ENCODE measurements around the gene RNH1. TPM values are rescaled to one million over a fixed set of nuclear protein-coding genes. Genes with fewer than 3 reads are reported as not detected.

The RNH1 gene
- total RNA-seq, 2 experiments from 2014 or later, result 127 to 134 TPM

DNA sequence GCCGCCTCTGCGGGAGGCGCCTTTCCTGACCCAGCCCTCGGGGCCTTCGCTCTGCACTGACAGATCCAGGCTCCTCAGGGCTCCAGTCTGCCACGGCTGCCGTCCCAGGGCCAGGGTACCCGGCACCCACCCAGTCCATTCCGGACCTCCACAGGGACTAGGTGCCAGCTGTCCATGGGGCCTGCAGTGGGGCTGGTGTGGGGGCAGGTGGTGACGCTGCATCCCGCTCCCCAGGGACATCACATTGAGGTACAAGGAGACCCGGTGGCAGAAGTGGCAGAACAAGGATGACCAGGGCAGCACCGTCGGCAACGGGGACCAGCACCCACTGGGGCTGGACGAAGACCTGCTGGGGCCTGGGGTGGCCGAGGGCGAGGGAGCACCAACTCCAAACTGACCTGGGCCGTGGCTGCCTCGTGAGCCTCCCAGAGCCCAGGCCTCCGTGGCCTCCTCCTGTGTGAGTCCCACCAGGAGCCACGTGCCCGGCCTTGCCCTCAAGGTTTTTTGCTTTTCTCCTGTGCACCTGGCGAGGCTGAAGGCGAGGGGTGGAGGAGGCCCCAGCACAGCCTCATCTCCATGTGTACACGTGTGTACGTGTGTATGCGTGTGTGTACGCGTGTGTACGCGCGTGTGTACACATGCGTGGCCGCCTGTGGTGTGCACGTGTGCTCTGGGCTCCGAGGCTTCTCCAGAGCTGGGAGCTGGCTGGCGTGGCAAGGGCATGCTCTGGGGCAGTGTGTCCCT is 16.7 kb downstream of the RNH1 start:
- H3K9me3 Mint-ChIP-seq, result no peaks in the 10 kb centered on the region
- no peaks in the 10 kb centered on the region for H3K27me3 Mint-ChIP-seq
- ChIA-PET CTCF (no interaction called here), POLR2A (no interaction called here)
- no peak for DNase-seq
- intact Hi-C loops (cut with micrococcal nuclease), result no loop called here
- no peak overlapping the region for H3K4me3 Mint-ChIP-seq
- H3K36me3 Mint-ChIP-seq, result peaks cover 8% of the 10 kb centered on the region
- H3K4me1 Mint-ChIP-seq (ENCODE audit: low read depth), result no peaks in the 10 kb centered on the region
- H3K27ac Mint-ChIP-seq, result no peak overlapping the region

DNA sequence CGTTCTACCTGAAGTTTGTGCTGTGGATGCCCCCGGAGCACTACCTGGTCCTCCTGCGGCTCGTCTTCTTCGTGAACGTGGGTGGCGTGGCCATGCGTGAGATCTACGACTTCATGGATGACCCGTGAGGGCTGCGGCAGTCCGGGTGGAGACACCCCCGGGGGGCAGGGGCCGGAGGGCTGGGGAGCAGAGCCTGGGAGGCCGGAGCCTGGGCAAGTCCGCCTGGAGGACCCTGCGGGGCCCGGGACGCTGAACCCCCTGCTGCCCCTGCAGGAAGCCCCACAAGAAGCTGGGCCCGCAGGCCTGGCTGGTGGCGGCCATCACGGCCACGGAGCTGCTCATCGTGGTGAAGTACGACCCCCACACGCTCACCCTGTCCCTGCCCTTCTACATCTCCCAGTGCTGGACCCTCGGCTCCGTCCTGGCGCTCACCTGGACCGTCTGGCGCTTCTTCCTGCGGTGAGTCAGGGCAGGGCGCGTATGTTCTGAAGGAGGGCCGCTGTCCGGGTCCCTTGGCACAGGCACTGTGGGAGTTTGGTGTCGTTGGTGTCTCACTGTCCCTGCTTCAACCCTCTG is 17.3 kb downstream of the RNH1 start:
- peaks cover 4% of the 10 kb centered on the region for H3K36me3 Mint-ChIP-seq
- CTCF ChIA-PET, result no interaction called here
- H3K27ac Mint-ChIP-seq, result no peak overlapping the region

DNA sequence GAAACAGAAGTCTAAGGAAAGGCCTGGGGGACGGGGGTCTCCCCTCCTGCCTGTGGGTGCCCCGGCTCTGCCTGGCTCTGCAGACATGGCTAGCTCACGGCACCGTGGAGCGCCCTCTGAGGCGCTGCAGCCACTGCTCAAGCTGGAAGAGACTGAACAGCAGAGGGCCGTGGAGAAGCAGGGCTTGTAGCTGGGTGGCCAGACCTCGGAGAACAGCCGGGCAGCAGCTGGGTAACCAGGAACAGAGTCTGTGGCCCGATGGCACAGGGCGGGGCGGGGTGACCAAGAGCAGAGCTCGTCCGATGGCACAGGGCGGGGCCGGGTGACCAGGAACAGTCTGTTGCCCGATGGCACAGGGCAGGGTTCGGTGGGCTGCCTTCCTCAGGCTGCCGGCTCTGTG is 18.1 kb downstream of the RNH1 start:
- CTCF ChIA-PET, result no interaction called here
- intact Hi-C loops (cut with micrococcal nuclease), result no loop called here
- POLR2A ChIA-PET, result no interaction called here

More for the DNA sequence above, 17.3 kb downstream of the RNH1 start:
- Mint-ChIP-seq H3K27me3 (no peaks in the 10 kb centered on the region), H3K4me3 (no peak overlapping the region), H3K9me3 (no peaks in the 10 kb centered on the region), H3K4me1 (ENCODE audit: low read depth) (no peaks in the 10 kb centered on the region)
- intact Hi-C loops (cut with micrococcal nuclease), result no loop called here
- POLR2A ChIA-PET, result no interaction called here
- DNase-seq, result no peak

DNA sequence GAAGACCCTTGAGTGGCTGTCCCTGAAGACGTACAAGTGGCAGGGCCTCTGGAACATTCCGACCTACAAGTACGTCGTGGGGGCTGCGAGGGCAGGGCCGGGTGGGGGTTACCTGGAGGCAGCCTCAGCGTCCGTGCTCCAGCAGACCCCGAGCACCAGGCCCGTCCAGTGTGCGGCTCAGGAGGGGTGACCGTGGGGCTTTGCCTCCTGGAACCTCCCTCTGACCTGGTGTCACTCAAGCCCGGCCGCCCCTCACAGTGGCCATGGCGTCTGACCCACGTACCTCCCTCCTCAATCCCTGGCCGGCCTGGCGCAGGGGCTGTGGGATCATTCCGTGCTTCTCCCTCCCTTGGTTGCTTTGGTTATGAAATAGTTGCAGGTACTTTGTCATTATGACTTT is 18.5 kb downstream of the RNH1 start:
- no peaks in the 10 kb centered on the region for H3K9me3 Mint-ChIP-seq
- H3K36me3 Mint-ChIP-seq, result peaks cover 2% of the 10 kb centered on the region
- intact Hi-C loops (cut with micrococcal nuclease), result no loop called here
- no peaks in the 10 kb centered on the region for H3K27me3 Mint-ChIP-seq
- ChIA-PET POLR2A (no interaction called here), CTCF (no interaction called here)
- H3K27ac Mint-ChIP-seq, result no peak overlapping the region
- DNase-seq, result no peak
- no peak overlapping the region for H3K4me3 Mint-ChIP-seq
- no peaks in the 10 kb centered on the region for H3K4me1 Mint-ChIP-seq (ENCODE audit: low read depth)

More for the DNA sequence above, 18.1 kb downstream of the RNH1 start:
- H3K9me3 Mint-ChIP-seq, result no peaks in the 10 kb centered on the region
- no peak overlapping the region for H3K27ac Mint-ChIP-seq
- no peak overlapping the region for H3K4me3 Mint-ChIP-seq
- H3K4me1 Mint-ChIP-seq (ENCODE audit: low read depth), result no peaks in the 10 kb centered on the region
- no peak for DNase-seq
- no peaks in the 10 kb centered on the region for H3K27me3 Mint-ChIP-seq
- H3K36me3 Mint-ChIP-seq, result peaks cover 2% of the 10 kb centered on the region

DNA sequence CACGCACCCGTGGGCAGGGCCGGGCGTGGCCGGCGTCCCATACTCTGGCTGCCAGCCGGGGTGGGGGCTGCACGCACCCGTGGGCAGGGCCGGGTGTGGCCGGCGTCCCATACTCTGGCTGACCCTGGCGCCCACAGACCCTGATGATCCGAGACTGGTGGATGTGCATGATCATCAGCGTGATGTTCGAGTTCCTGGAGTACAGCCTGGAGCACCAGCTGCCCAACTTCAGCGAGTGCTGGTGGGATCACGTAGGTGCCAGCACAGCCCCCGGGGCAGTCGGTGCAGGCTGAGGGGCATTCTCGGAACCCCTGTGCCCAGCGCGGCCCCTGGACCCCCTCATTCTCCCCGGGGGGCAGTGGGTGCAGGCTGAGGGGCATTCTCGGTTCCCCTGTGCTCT is 19.0 kb downstream of the RNH1 start:
- POLR2A ChIA-PET, result no interaction called here
- Mint-ChIP-seq H3K4me3 (no peak overlapping the region), H3K9me3 (no peaks in the 10 kb centered on the region), H3K27ac (no peak overlapping the region), H3K27me3 (no peaks in the 10 kb centered on the region), H3K36me3 (peaks cover 2% of the 10 kb centered on the region), H3K4me1 (ENCODE audit: low read depth) (no peaks in the 10 kb centered on the region)
- intact Hi-C loops (cut with micrococcal nuclease), result no loop called here
- CTCF ChIA-PET, result no interaction called here
- no peak for DNase-seq

DNA sequence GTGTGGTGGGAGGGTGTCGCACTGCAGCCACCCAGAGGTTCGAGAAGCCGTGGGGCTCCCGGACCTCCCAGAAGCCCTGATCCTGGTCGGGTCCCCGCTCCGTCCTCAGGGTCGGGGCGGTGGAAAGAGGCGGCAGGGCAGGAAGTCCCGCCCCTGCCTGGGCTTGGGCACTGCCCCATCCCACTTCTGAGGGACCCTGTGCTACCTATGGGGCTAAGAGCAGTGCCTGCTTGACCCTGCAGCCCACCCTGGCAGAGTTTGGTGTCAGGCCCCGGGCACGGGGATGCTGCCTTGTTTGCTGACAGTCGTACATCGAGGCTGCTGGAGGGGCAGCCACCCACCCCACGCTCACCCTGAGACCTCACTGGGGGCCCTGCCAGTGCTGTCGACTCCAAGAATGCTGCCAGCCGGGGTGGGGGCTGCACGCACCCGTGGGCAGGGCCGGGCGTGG is 19.4 kb downstream of the RNH1 start:
- ChIA-PET POLR2A (no interaction called here), CTCF (no interaction called here)
- DNase-seq, result no peak
- intact Hi-C loops (cut with micrococcal nuclease), result no loop called here
- Mint-ChIP-seq H3K4me1 (ENCODE audit: low read depth) (no peaks in the 10 kb centered on the region), H3K9me3 (no peaks in the 10 kb centered on the region), H3K27ac (no peak overlapping the region), H3K36me3 (peaks cover 2% of the 10 kb centered on the region), H3K4me3 (no peak overlapping the region), H3K27me3 (no peaks in the 10 kb centered on the region)

DNA sequence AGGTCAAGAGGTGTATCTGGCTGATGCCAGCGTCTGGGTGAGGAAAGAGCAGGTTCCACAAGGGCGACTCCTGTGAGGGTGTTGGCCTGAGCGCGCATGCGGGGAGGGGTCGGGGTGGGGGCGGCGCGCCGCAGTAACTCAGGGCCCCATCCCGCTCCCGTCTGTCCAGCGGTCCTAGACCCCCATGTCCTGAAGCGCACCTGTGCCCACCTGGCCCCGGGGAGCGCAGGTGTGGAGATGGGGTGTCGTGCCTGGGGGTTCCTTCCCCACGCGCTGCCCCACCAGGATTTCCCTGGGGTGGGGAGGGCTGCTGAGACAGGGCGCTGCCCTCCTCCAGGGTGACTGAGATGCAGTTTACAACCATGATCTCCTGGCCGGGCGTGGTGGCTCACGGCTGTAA is 20.9 kb downstream of the RNH1 start:
- H3K9me3 Mint-ChIP-seq, result no peaks in the 10 kb centered on the region
- H3K36me3 Mint-ChIP-seq, result no peaks in the 10 kb centered on the region
- POLR2A ChIA-PET, result no interaction called here
- no peak for DNase-seq
- CTCF ChIA-PET, result no interaction called here
- no peaks in the 10 kb centered on the region for H3K27me3 Mint-ChIP-seq
- H3K4me3 Mint-ChIP-seq, result no peak overlapping the region
- intact Hi-C loops (cut with micrococcal nuclease), result no loop called here
- no peaks in the 10 kb centered on the region for H3K4me1 Mint-ChIP-seq (ENCODE audit: low read depth)
- no peak overlapping the region for H3K27ac Mint-ChIP-seq

DNA sequence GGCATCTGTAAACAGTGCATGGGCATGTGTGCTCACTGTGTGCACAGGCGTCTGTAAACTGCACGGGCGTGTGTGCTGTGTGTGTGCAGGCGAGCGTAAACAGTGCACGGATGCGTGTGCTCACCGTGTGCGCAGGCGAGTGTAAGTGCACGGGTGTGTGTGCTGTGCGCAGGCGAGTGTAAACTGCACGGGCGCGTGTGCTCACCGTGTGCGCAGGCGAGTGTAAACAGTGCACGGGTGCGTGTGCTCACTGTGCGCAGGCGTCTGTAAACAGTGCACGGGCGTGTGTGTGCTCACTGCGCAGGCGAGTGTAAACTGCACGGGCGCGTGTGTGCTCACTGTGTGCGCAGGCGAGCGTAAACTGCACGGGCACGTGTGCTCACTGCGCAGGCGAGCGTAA is 22.4 kb downstream of the RNH1 start:
- ChIA-PET POLR2A (no interaction called here), CTCF (no interaction called here)
- no peaks in the 10 kb centered on the region for H3K4me1 Mint-ChIP-seq (ENCODE audit: low read depth)
- peaks cover 2% of the 10 kb centered on the region for H3K36me3 Mint-ChIP-seq
- intact Hi-C loops (cut with micrococcal nuclease), result no loop called here
- no peak for DNase-seq
- no peak overlapping the region for H3K27ac Mint-ChIP-seq
- H3K9me3 Mint-ChIP-seq, result no peaks in the 10 kb centered on the region
- H3K4me3 Mint-ChIP-seq, result no peak overlapping the region
- H3K27me3 Mint-ChIP-seq, result no peaks in the 10 kb centered on the region

DNA sequence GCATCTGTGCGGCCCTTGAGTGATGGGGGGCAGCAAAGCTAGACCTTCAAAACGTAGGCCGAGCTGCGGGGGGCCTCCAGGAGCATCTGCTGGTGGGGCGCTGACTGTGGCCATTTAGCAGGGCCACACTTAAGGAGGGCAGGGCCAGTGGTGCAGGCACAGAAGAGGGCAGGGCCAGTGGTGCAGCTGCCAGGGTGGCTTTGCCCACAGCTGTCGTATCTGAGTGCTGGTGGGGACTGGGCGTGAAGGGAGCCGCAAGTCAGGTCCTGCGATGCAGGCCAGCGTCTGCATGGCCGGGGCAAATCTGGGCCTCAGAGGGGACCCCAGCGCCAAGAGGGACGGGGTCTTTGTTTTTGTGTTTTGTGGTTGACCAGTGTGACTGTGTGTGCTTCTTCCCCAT is 27.7 kb downstream of the RNH1 start:
- peaks cover 2% of the 10 kb centered on the region for H3K36me3 Mint-ChIP-seq
- intact Hi-C loops (cut with micrococcal nuclease), result no loop called here
- H3K27ac Mint-ChIP-seq, result no peak overlapping the region
- no peaks in the 10 kb centered on the region for H3K27me3 Mint-ChIP-seq
- DNase-seq, result no peak
- no peak overlapping the region for H3K4me3 Mint-ChIP-seq
- ChIA-PET POLR2A (no interaction called here), CTCF (interaction anchor here (1.0 kb wide), 1 partner anchor 72 kb away, joined by 3 read pairs; no protein-coding TSS in a partner anchor)
- no peaks in the 10 kb centered on the region for H3K4me1 Mint-ChIP-seq (ENCODE audit: low read depth)
- H3K9me3 Mint-ChIP-seq, result no peaks in the 10 kb centered on the region

DNA sequence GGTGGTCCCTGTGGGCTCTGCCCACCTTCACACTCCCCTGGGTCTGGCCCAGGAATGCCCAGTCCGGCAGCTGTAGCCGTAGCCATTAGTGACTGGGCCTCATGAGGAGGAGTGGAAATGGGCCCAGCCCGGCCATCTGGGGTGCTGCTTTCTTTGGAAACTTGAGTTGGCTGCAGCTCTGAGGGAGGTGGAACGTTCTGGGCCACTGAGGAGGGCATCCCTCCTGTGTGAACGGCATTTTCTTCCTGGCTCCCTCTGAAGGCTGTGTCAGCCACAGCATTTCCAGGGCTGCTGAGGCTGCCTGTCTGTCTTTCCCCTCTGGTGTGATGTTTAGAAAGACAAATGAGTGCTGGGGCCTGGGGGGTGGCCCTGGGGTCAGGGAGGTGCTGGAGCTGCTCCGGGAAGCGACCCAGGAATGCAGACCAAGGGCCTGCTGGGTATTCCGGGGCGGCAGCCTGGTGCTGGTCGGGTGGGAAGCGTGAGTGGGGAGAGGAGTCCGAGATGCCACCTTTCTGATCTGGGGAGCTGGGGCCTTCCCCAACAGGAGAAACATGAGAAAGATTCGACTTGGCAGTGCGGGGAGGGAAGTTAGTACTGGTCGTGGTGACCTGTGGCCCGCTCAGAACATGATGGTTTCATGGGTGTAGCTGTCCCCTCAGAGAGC is 29.9 kb downstream of the RNH1 start:
- DNase-seq, result no peak
- no peak overlapping the region for H3K27ac Mint-ChIP-seq
- H3K9me3 Mint-ChIP-seq, result no peaks in the 10 kb centered on the region
- intact Hi-C loops (cut with micrococcal nuclease), result no loop called here
- H3K36me3 Mint-ChIP-seq, result peaks cover 2% of the 10 kb centered on the region
- H3K4me1 Mint-ChIP-seq (ENCODE audit: low read depth), result no peaks in the 10 kb centered on the region
- ChIA-PET CTCF (no interaction called here), POLR2A (no interaction called here)
- no peaks in the 10 kb centered on the region for H3K27me3 Mint-ChIP-seq
- H3K4me3 Mint-ChIP-seq, result no peak overlapping the region

DNA sequence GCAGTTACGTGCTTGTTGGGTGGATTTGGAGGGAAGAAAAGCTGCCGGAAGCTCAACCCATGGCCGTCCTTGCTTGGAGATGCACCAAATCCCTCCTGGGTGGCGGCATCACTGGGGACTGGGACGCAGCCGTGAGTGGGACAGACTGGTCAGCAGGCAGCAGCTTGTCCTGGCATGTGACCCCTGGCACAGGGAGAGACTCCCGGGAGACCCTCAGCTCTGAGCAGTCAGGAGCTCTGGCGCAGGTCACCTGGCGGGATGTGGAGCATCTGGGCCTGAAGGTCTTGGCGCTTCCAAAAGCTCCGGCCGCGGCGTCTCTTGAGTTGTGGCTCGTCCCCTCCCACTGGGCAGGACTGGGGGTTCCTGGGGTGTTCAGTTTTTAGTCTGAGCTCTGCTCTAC is 30.6 kb downstream of the RNH1 start:
- POLR2A ChIA-PET, result no interaction called here
- Mint-ChIP-seq H3K4me3 (no peak overlapping the region), H3K4me1 (ENCODE audit: low read depth) (no peaks in the 10 kb centered on the region), H3K27me3 (no peaks in the 10 kb centered on the region), H3K36me3 (peaks cover 2% of the 10 kb centered on the region), H3K27ac (no peak overlapping the region), H3K9me3 (no peaks in the 10 kb centered on the region)
- intact Hi-C loops (cut with micrococcal nuclease), result no loop called here
- CTCF ChIA-PET, result no interaction called here
- no peak for DNase-seq

DNA sequence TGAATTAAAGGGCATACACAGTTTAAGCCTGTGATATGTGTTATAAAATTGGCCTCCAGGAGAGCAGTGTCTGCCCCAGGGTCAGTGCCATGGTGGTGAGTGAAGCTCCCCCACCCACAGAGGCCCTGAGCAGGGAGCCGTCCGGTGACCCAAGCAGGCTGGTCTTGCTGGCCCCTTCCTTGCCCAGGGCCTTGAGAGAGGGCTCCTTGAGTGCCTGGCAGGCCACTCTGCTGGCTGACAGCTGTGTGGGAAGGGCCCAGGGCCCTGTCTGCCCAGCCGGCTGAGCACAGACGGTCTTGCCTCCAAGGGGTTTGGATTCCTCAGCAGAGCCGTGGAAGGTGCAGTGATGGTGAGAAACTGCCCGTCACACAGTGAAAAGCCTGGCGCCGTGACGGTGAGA is 31.1 kb downstream of the RNH1 start:
- H3K27ac Mint-ChIP-seq, result no peak overlapping the region
- no peak for DNase-seq
- ChIA-PET POLR2A (no interaction called here), CTCF (no interaction called here)
- no peaks in the 10 kb centered on the region for H3K9me3 Mint-ChIP-seq
- H3K27me3 Mint-ChIP-seq, result no peaks in the 10 kb centered on the region
- intact Hi-C loops (cut with micrococcal nuclease), result no loop called here
- no peak overlapping the region for H3K4me3 Mint-ChIP-seq
- H3K36me3 Mint-ChIP-seq, result peaks cover under 1% of the 10 kb centered on the region
- no peaks in the 10 kb centered on the region for H3K4me1 Mint-ChIP-seq (ENCODE audit: low read depth)

DNA sequence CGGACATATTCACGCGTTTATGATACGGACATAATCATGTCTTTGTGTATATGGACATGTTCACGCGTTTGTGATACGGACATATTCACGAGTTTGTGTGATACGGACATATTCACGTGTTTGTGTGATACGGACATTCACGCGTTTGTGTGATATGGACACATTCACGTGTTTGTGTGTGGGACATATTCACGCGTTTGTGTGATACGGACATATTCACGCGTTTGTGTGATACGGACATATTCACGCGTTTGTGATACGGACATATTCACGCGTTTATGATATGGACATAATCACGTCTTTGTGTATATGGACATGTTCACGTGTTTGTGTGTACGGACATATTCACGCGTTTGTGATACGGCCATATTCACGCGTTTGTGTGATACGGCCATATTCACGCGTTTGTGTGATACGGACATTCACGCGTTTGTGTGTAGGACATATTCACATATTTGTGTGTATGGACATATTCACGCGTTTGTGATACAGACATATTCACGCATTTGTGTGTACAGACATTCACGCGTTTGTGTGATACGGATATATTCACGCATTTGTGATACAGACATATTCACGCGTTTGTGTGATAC is 32.0 kb downstream of the RNH1 start:
- no peaks in the 10 kb centered on the region for H3K36me3 Mint-ChIP-seq
- ChIA-PET POLR2A (no interaction called here), CTCF (no interaction called here)
- H3K27me3 Mint-ChIP-seq, result no peaks in the 10 kb centered on the region
- no peak overlapping the region for H3K4me3 Mint-ChIP-seq
- H3K9me3 Mint-ChIP-seq, result no peaks in the 10 kb centered on the region
- intact Hi-C loops (cut with micrococcal nuclease), result no loop called here
- no peaks in the 10 kb centered on the region for H3K4me1 Mint-ChIP-seq (ENCODE audit: low read depth)
- no peak overlapping the region for H3K27ac Mint-ChIP-seq
- DNase-seq, result no peak

Measured in activated CD4-positive, alpha-beta memory T cell treated with anti-CD3 and anti-CD28 coated beads for 36 hours (primary cell).